Hematopoietic multipotent progenitor cell treated with erythropoietin and hydrocortisone succinate and interleukin-3 and kit ligand, for 8 days (in vitro differentiated cells): ENCODE results near the gene DPYSL4.
"Not testable (repeated sequence)": the region's sequence is repeated elsewhere in the genome, so short reads cannot be mapped to it uniquely, and the experiment has no call there.

Experiments
- DNase-seq: peaks from one replicate; pipeline ENCODE4 v3.0.0-alpha.2; 2015

Gene DPYSL4

DNA sequence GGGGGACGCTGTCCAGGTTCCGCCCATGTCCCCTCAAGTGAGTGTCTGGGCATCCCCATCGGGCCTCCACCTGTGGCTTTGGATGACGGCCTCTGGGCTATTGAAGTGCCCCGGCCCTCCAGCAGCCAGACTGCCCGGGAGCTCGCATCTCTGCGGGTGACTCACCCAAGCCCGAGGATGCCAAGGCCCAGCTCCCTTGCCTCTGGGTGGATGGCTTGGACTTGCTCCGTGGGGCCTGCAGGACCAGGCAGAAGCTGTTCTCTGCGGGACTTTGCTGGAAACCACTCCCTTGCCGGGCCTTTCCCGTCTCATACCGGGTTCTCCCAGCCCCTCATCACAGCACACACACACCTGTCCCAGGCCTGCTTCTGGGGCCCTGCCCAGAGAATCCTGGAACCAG, 22.4 kb downstream of the DPYSL4 start:
- DNase-seq, result no peak

DNA sequence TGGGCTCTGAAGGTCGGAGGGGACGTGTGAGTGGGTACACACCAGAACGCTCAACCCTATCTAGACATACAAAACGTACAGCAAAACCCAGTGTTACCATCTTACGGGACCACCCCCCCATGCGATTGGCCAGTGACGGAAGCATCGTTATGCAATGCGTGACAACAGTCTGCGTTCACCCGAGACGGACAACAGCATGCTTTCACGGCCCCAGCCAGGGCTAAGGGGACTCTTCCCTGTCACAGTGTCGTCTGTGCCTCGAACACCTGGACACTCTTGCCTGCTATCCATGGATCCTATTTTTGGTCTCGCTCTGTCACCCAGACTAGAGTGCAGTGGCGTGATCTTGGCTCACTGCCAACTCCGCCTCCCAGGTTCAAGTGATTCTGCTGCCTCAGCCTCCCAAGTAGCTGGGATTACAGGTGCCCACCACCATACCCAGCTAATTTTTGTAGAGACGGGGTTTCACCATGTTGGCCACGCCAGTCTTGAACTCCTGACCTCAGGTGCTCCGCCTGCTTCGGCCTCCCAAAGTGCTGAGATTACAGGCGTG, 23.3 kb downstream of the DPYSL4 start:
- no peak for DNase-seq

DNA sequence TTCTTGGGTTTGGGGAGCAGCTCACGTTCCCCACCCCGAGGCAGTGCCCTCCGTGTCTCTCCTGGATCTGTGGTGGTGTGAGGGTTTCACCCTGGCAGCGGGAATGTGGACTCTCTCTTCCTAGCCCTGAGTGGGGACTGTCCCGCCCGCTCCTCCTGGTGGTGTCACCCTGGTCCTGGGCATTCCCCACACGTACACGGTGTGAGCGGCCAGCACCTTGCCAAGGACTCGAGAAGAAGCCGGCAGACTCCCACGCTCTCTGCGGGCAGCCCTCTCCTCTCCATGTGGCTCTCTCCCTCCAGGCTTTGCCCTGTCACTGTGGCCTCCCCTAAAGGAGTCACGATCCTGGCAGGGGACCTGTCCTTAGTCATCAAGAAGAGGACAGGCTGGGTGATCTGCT, 24.0 kb downstream of the DPYSL4 start:
- DNase-seq, result no peak

DNA sequence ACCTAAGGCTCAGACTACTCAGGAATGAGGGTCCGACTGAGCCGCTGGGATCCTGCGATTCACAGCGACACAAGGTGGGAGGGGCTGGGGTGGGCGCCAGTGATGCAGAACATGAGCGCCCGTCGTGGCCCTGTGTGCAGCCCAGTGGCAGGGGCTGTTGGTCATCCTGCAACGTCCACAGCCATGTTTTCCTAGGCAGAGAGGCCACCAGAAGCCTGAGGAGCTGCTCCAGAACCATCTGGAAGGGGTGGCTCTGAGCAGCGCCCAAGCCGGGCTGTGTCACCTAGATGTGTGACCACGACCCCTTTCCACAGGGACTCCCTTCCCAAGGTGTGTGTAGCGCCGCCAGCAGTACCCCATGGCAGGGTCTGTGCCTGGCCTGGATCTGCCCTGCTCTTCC, 24.5 kb downstream of the DPYSL4 start:
- DNase-seq, result no peak

DNA sequence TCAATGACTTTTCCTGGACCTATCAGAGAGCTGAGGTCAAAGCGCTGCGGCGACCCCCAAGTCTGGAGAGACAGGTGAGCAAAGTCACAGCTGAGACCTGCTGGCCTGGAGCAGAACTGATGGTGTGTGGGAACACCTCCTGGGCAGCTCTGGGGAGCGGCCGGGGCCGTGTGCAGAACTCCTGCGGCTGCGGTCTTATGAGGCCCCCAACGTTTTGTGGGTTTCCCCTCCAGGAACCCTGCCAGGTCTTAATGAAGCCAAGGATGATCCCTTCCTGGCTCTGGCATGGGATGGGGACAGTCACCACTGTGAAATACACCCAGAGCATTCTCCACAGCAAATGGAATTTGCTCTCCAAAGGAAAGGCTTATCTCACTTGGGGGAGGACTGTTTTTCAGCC, 26.1 kb downstream of the DPYSL4 start:
- DNase-seq, result no peak

DNA sequence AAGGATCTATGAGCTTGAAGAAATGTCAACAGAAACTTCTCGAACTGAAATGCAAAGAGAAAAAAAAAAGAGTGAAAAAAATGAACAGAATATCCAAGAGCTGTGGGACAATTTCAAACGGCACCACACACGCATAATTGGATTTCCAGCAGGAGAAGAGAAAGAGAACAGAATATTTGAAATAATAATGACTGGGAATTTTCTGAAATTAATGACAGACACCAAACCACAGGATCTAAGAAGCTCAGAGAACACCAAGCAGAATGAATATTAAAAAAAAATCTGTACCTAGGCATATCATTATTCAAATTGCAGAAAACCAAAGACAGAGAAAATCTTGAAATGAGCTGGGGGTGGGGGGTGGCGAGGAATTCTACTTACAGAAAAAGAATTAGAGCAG, 27.2 kb downstream of the DPYSL4 start:
- DNase-seq, result no peak

- not testable (repeated sequence) for DNase-seq
Measured at GRCh38 chr10:132216441-132216840, 29.7 kb downstream of the DPYSL4 start.

DNA sequence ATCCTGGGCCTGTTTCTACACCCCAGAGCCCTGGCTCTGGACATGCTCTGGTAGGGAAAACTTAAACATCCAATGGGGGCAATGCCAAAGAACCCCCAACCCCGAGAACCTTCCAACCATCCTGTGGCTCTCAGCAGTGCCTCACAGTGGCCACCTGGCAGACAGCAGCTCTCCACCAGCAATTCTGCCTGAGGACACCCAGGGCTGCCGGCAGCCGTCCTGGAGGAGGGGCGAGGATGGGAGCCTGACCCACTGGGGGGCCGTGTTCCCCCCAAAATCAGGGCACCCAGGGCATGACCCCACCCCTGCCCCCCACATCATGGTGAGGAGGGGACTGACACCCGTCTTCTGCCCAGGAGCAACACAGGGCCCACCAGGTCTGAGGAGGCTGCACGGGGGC, 32.7 kb downstream of the DPYSL4 start:
- DNase-seq, result no peak

- DNase-seq, result no peak
Measured at GRCh38 chr10:132220061-132220460, 33.3 kb downstream of the DPYSL4 start.

GRCh38 chr10:132220996-132221395, 34.2 kb downstream of the DPYSL4 start:
- DNase-seq, result not testable (repeated sequence)

- DNase-seq, result no peak
Measured at GRCh38 chr10:132222726-132223125, 36.0 kb downstream of the DPYSL4 start.

DNA sequence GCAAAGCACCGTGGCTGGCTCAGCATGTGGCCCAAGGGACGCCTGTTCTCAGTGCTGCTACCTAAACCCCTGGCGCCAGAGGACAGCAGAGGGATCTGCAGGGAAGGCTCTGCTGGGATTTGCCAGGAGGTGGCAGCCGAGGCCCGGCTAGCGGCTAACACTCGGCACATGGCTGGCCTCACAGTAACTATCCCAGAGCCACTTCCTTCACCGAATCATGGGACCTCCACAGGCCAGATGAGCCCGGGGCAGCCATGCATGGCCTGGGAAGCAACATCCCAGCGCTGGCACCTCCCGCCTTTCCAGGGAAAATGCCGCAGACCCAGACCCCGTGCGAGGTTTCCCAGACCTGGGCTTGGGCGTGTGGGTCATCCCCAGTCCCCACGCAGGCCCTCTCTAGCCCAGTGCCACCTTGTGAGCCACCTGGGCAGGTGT, 36.4 kb downstream of the DPYSL4 start:
- peak; percentile 83 for DNase-seq

- DNase-seq, result no peak
Measured at GRCh38 chr10:132223611-132224342, 37.0 kb downstream of the DPYSL4 start.

- DNase-seq, result no peak
Measured at GRCh38 chr10:132224343-132225072, 37.8 kb downstream of the DPYSL4 start.

GRCh38 chr10:132225073-132225848, 38.5 kb downstream of the DPYSL4 start:
- no peak for DNase-seq

GRCh38 chr10:132225849-132226205, 39.1 kb downstream of the DPYSL4 start:
- DNase-seq, result no peak

DNA sequence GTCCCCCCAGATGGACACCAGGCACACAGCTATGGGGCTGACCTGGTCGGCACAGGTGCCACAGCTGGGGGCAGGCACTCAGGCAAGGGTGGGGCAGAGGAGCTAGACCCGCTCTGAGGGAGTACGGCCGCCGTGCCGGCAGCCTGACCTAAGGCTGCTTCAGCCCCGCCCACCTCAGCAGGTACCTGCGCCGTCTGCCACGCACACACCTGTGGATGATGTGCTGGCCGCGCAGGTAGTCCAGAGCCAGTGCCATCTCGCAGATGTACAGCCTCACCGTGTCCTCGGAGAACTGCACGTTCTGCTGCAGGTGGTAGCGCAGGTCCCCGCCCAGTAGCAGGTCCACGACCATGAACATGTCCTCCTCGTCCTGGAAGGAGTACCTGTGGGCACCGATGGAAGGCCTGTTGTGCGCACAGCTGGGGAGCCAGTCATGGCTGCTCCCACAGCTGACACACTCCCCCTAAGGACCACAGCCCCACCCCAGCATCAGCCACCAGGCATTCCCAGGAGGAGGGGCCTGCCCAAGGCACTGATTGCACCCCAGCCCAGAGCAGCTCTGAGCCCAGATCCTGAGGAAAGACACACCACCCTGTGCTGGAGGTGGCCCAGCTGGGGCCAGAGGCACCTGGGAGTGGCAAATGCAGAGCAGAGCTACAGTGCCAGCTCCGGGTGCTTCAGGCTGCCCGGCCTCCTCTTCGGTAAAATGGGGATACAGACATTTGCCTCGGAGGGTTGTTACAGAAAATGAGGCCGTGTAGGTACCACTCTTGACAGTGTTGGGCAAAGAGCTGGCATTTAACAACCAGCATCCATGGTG, 40.0 kb downstream of the DPYSL4 start:
- no peak for DNase-seq

- DNase-seq, result no peak
Measured at GRCh38 chr10:132227851-132228390, 41.2 kb downstream of the DPYSL4 start.

- DNase-seq, result no peak
Measured at GRCh38 chr10:132228616-132229015, 41.9 kb downstream of the DPYSL4 start.

DNA sequence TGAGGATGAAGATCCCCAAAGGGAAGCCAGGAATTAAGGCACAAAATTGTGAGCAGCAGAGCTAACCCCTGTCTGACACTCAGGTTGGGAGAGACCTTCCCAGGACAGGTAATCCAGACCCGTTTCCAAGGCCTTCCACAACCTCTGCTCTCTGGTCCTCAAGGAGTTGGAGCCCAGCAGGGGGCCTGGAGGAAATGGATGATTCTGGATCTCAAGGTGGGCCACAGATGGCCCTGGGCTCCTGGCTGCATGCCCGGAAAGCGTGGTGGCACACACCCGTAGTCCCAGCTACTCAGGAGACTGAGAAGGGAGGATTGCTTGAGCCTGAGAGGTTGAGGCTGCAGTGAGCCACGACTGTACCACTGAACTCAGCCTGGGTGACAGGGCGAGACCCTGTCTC, 42.3 kb downstream of the DPYSL4 start:
- peak; percentile 10 for DNase-seq

DNA sequence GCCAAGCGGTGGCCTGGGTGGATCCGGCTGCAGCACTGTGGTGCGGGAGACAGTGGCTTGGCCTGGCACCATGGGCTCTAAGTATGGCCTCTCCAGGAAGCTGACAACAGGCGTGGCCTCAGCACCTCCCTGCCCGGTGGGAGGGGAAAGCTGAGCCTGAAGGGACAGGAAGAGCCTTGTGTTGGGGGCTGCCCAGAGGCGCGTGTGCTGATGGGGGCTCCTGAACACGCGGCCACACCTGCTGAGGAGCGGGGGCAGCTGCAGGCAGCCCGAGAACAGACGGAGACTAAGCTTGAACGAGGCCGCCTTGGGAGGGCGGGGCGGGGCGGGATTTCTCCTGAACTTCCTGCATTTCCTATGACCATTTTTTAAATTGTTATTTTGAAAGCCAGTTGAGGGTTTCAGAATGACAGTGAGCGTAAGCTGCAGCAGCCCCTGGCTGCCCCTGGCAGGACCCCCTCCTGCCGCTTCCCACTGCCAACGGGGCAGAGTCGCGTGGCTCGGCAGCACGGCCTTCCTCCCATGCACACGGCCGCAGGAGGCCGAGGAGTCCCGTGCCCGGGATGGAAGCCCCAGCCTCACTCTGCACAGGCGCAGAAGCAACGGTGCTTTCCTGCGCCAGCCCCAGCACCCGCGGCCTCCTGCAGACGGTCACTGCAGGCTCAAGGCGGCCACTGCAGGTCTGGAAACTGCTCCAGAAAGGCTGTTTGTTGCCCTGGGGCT, 43.2 kb downstream of the DPYSL4 start:
- DNase-seq, result peak; percentile 67
